BJ (cell line): ENCODE results near the gene CRADD. TPM values are rescaled to one million over a fixed set of nuclear protein-coding genes. Genes with fewer than 3 reads are reported as not detected.

ENCODE experiments used
- CTCF ChIA-PET: fragments of 350-600 bp; formaldehyde crosslinking; extraction: SDS; loops from one replicate; lab custom pipeline; 2021; ENCODE audit warnings: antibody characterized with exemption, inconsistent platforms; lab: Yijun Ruan, JAX
- POLR2A ChIA-PET: fragments of 300-600 bp; sonication (Branson Sonifier 250); formaldehyde crosslinking; extraction: SDS; loops from one replicate; lab custom pipeline; 2021; ENCODE audit warnings: antibody characterized with exemption; lab: Charles Lee
- DNase-seq: peaks from one replicate; pipeline ENCODE4 v3.0.0-alpha.2; 2011; ENCODE audit warnings: low read depth
- H3K27me3 ChIP-seq: 2 replicates; pipeline ENCODE4 v1.6.0; 2011; ENCODE audit warnings: low read length; ENCODE audit not compliant: control insufficient read depth, insufficient read depth
- H3K36me3 ChIP-seq: 2 replicates; pipeline ENCODE4 v1.5.1; 2011; ENCODE audit warnings: low read length; ENCODE audit not compliant: control insufficient read depth, insufficient read depth
- H3K4me3 ChIP-seq: 2 replicates; pipeline ENCODE4 v1.5.1; 2011; ENCODE audit warnings: low read depth, mild to moderate bottlenecking, control low read depth, low read length
- CTCF ChIP-seq: IDR thresholded peaks from 2 replicates; pipeline ENCODE4 v1.5.1; 2011; ENCODE audit warnings: low read depth, mild to moderate bottlenecking, control low read depth, inconsistent platforms, low read length, moderate library complexity; ENCODE audit not compliant: insufficient read depth
- polyA plus RNA-seq: library from polyadenylated mRNA; depleted of rRNA; stranded (reverse); fragments of >200 nt; gene quantifications from 2 replicates; pipeline ENCODE4 v1.2.3, GENCODE V29; 2011

Gene CRADD
- polyA plus RNA-seq, 1 experiment = 16.6 TPM

DNA sequence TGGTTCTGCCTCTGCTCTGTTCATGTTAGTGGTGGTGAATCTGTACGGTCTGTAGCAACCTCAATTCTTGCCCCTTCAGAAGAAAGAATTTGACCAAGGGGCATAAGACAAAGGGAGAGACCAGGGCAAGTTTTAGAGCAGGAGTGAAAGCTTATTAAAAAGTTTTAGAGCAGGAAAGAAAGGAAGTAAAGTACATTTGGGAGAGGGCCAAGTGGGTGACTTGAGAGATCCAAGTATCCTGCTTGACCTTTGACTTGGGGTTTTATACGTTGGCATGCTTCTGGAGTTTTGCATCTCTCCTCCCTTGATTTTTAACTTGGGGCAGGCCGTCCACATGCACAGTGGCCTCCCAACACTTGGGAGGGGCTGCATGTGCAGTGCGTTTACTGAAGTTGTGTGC, 225.0 kb downstream of the CRADD start:
- H3K27me3 ChIP-seq = no peaks in the 10 kb centered on the region
- DNase-seq = no peak
- no peaks in the 10 kb centered on the region for H3K36me3 ChIP-seq
- no peak overlapping the region for H3K4me3 ChIP-seq
- POLR2A ChIA-PET = no interaction called here
- CTCF ChIA-PET = no interaction called here
- no peak for TF ChIP-seq CTCF

DNA sequence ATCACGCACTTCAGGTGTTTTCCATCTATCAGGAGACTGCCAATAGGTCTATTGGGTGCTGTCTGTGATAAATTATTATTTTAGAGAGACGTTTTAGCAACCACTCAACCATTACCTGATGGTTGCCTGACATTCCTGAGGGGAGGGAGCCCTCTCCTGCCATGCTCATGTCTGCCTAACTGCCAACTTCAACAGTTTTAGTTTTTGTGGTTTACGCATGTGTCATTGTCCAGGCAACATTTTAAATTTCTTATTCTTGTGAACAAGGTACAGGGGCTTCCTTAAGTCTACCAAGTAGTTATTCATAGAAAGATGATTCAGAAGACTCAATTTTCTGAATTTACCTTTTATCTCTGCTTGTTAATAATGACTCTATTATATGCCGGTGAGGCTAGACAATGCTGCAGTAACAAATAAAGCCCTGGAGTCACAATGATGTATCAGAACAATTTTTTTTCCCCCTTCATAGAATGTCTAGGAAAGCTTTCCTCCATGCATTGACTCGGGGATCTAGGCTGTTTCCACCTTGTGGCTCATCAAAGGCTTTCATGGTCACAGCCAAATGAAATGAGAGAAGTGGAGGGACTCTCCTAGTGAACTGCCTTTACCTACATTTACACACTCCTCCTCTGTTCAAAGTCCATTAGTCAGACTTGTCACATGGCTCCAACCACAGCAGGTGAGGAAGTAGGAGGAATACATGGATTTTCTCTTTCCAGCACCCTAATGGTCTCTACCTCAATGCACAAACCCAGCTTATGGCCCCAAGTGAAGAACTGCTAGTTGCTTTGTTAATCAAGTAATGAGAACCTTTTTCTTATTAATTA, 225.8 kb downstream of the CRADD start:
- no peaks in the 10 kb centered on the region for H3K27me3 ChIP-seq
- DNase-seq = no peak
- no peaks in the 10 kb centered on the region for H3K36me3 ChIP-seq
- ChIA-PET POLR2A (no interaction called here), CTCF (no interaction called here)
- no peak overlapping the region for H3K4me3 ChIP-seq
- TF ChIP-seq CTCF = no peak

DNA sequence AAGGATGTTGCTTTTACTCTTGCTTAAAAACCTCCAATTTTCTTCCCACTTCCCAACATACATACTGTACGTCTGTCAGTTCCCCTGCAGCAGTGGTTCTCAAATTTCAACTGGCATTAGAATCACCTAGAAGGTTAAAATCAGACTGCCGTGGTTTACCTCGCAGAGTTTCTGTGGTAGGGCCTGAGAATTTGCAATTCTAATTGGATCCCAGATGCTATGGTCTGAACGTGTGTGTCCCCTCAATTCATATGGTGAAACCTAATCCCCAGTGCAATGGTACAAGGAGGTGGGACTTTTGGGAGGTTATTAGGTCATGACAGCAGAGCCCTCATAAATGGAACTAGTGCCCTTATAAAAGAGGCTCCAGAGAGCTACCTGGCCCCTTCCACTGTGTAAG, 226.9 kb downstream of the CRADD start:
- POLR2A ChIA-PET = no interaction called here
- no peaks in the 10 kb centered on the region for H3K27me3 ChIP-seq

DNA sequence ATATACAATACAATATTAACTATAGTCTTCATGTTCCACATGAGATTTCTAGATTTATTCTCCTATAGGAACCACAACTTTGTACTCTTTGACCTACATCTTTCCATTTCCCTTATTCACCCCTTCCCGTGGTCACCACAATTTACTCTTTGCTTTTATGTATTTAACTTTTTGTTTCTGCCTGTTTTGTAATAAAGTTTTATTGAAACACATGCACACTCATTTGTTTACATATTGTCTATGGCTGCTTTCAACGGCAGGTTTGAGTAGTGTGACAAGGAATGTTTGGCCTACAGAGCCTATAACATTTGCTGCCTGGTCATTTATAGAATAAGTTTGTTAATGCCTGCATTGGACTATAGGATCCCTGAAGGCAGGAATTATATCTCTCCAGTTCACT, 231.1 kb downstream of the CRADD start:
- no peak overlapping the region for H3K4me3 ChIP-seq
- POLR2A ChIA-PET = no interaction called here
- no peaks in the 10 kb centered on the region for H3K36me3 ChIP-seq
- DNase-seq = no peak
- no peak for TF ChIP-seq CTCF
- CTCF ChIA-PET = no interaction called here
- H3K27me3 ChIP-seq = no peaks in the 10 kb centered on the region

More for the DNA sequence above, 226.9 kb downstream of the CRADD start:
- CTCF ChIA-PET = interaction anchor here (1.2 kb wide), 1 partner anchor 197 kb away, joined by 3 read pairs; no protein-coding TSS in a partner anchor
- Histone ChIP-seq H3K4me3 (no peak overlapping the region), H3K36me3 (no peaks in the 10 kb centered on the region)
- TF ChIP-seq CTCF = no peak
- DNase-seq = no peak

DNA sequence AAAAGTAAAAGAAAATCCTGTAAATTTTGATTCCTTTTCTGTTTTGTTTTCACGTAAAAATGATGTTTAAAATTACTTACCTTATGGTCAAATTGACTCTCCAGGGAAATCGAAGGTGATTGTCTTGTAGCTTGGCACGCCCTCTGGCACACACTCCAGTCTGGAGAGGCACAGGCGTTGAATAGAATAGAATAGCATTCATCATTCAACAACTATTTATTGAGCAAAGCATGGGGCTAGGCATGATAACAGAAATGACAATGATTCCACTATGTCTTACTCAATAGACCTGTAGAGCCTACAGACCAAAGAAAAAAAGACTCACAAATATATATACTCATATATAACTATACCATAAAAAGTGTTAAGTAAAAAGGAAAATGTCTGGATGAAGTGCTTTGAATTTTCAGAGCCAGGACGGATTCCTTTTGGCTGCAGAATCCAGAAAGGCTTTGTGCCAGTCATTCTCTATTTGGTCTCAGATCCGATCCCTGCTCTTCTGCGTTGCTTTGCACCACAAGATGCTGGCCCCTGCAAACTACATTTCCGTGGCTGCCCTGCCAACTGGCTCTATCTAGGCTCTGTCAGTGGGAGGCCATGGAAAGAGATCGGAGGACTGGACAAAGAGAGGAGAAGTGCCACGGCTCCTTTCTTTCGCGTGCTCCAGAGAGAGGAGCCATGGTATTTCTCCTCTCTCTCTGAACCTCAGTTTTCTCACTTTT, 231.8 kb downstream of the CRADD start:
- ChIA-PET POLR2A (no interaction called here), CTCF (no interaction called here)
- DNase-seq = no peak
- no peak overlapping the region for H3K4me3 ChIP-seq
- no peak for TF ChIP-seq CTCF
- H3K27me3 ChIP-seq = no peaks in the 10 kb centered on the region
- no peaks in the 10 kb centered on the region for H3K36me3 ChIP-seq
